K562 (cell line): ENCODE measurements around the gene REEP2.
A peak's percentile ranks its signal among the peaks of the same experiment; 100 is the strongest.

ENCODE experiments used
- CHCHD3 ChIP-seq: fragments of 250-450 bp; sonication (Bioruptor Pico); IDR thresholded peaks from 2 replicates; pipeline ENCODE4 v2.1.2; 2022; ENCODE audit warnings: mild to moderate bottlenecking
- CHD4 ChIP-seq: fragments of 200-600 bp; sonication (generic); IDR thresholded peaks from 3 replicates; pipeline ENCODE4 v1.6.1; 2012; ENCODE audit warnings: low read depth, mild to moderate bottlenecking, mixed read lengths, low read length, inconsistent platforms; ENCODE audit not compliant: insufficient read depth, insufficient replicate concordance, poor library complexity, severe bottlenecking
- CTCF ChIP-seq, 3 experiments: IDR thresholded peaks in 2 of 3; conservative IDR thresholded peaks in 1 of 3; 2 replicates each; pipeline ENCODE4 v1.5.1; 2011 to 2012; ENCODE audit warnings: low read length in 3 of 3, mild to moderate bottlenecking in 3 of 3, control low read depth in 2 of 3, improper control_type of control experiment in 1 of 3, inconsistent platforms in 1 of 3, low read depth in 1 of 3, mixed read lengths in 1 of 3, moderate library complexity in 1 of 3; ENCODE audit not compliant: insufficient read depth in 2 of 3
- E2F5 ChIP-seq: sonication (generic); formaldehyde crosslinking; IDR thresholded peaks from 2 replicates; pipeline ENCODE4 v1.8.0; 2022; ENCODE audit warnings: mild to moderate bottlenecking, missing genetic modification reagents
- HCFC1 ChIP-seq: IDR thresholded peaks from 2 replicates; pipeline ENCODE4 v1.6.1; 2012; ENCODE audit warnings: low read depth, low read length, improper control_type of control experiment
- MGA ChIP-seq: fragments of 450-650 bp; IDR thresholded peaks from 2 replicates; pipeline ENCODE4 v1.6.1; 2016; ENCODE audit warnings: mild to moderate bottlenecking, moderate library complexity
- MTA3 ChIP-seq: fragments of 450-650 bp; formaldehyde crosslinking; IDR thresholded peaks from 2 replicates; pipeline ENCODE4 v1.6.1; 2017; ENCODE audit warnings: mild to moderate bottlenecking, borderline replicate concordance
- NFYB ChIP-seq: IDR thresholded peaks from 2 replicates; pipeline ENCODE4 v1.6.1; 2011; ENCODE audit warnings: mild to moderate bottlenecking, moderate library complexity; ENCODE audit not compliant: insufficient read length; ENCODE audit errors: extremely low read depth
- POLR2A ChIP-seq: fragments of 450-650 bp; conservative IDR thresholded peaks from 2 replicates; pipeline ENCODE4 v1.6.1; 2016
- RAD21 ChIP-seq, 2 experiments: fragments of 250-450 bp in 1 of 2; fragments of 450-650 bp in 1 of 2; sonication (Bioruptor Pico) in 1 of 2; formaldehyde crosslinking in 1 of 2; IDR thresholded peaks in 1 of 2; conservative IDR thresholded peaks in 1 of 2; 2 replicates each; pipeline versions ENCODE4 v1.4.0 to v1.8.0; 2020 to 2022; ENCODE audit warnings: mild to moderate bottlenecking in 2 of 2, moderate library complexity in 1 of 2
- RFX5 ChIP-seq: IDR thresholded peaks from 2 replicates; pipeline ENCODE4 v1.6.1; 2011; ENCODE audit warnings: low read depth, mild to moderate bottlenecking, improper control_type of control experiment, low read length
- TBP ChIP-seq: optimal IDR thresholded peaks from 2 replicates; pipeline ENCODE3; 2011; ENCODE audit warnings: low read depth, low read length, improper control_type of control experiment

GRCh38 chr5:138449501-138450239 is 10.8 kb downstream of the REEP2 start:
- TF ChIP-seq TBP (no peak), E2F5 (CRISPR knock-in tag) (no peak), CHD4 (no peak), RFX5 (no peak), CHCHD3 (CRISPR knock-in tag) (no peak), MTA3 (peak; percentile 60; the same call in 1 of the 2 replicates), HCFC1 (0 out of 2 replicates have a peak, but pooled peaks have one; percentile 20), CTCF (IDR thresholded peaks at IDR 0.05 in 2 of 3, conservative IDR thresholded peaks at IDR 0.05 in 1 of 3; ENCODE audit: insufficient read depth in 2 of 3, low read depth in 1 of 3, low read length in 3 of 3) (peak; percentile 96 to 98 (median 97)), POLR2A (no peak), RAD21 (CRISPR knock-in tag; conservative IDR thresholded peaks at IDR 0.05 in 1 of 2, IDR thresholded peaks at IDR 0.05 in 1 of 2) (peak; percentile 91 to 96), MGA (no peak), NFYB (no peak)
